HepG2 (cell line): ENCODE results near the gene CNP. TPM values are rescaled to one million over a fixed set of nuclear protein-coding genes. Genes with fewer than 3 reads are reported as not detected.
A peak's percentile ranks its signal among the peaks of the same experiment; 100 is the strongest.

Experiments used
- AKAP8 ChIP-seq: sonication (generic); formaldehyde crosslinking; IDR thresholded peaks from 2 replicates; pipeline ENCODE4 v1.5.1; 2020; ENCODE audit warnings: mild to moderate bottlenecking, missing genetic modification reagents
- DMTF1 ChIP-seq: sonication (generic); formaldehyde crosslinking; IDR thresholded peaks from 2 replicates; pipeline ENCODE4 v1.4.0; 2020; ENCODE audit warnings: mild to moderate bottlenecking, missing genetic modification reagents
- HBP1 ChIP-seq: IDR thresholded peaks from 2 replicates; pipeline ENCODE4 v1.6.1; 2016; ENCODE audit warnings: low read depth, control low read depth
- HNF4G ChIP-seq, 2 experiments: sonication (generic) in 1 of 2; formaldehyde crosslinking in 1 of 2; IDR thresholded peaks; 2 replicates each; pipeline versions ENCODE4 v1.4.0 to v1.6.1; 2011 to 2020; ENCODE audit warnings: borderline replicate concordance in 2 of 2, low read depth in 2 of 2, mild to moderate bottlenecking in 2 of 2, low read length in 1 of 2, missing genetic modification reagents in 1 of 2, moderate library complexity in 1 of 2
- NBN ChIP-seq: fragments of 450-650 bp; conservative IDR thresholded peaks from 2 replicates; pipeline ENCODE4 v1.6.1; 2017
- NR2F6 ChIP-seq, 2 experiments: IDR thresholded peaks; 2 replicates each; pipeline ENCODE4 v1.6.1; 2016; ENCODE audit warnings: antibody characterized with exemption in 1 of 2, mild to moderate bottlenecking in 1 of 2
- POGZ ChIP-seq: sonication (generic); formaldehyde crosslinking; IDR thresholded peaks from 2 replicates; pipeline ENCODE4 v1.4.0; 2020; ENCODE audit warnings: mild to moderate bottlenecking, missing genetic modification reagents
- POLR2G ChIP-seq: fragments of 200-400 bp; formaldehyde crosslinking; IDR thresholded peaks from 2 replicates; pipeline ENCODE4 v1.6.1; 2018; ENCODE audit warnings: mild to moderate bottlenecking, low read depth, low read length, moderate library complexity
- RARG ChIP-seq: sonication (generic); formaldehyde crosslinking; IDR thresholded peaks from 2 replicates; pipeline ENCODE4 v1.4.0; 2020; ENCODE audit warnings: low read depth, mild to moderate bottlenecking, missing genetic modification reagents
- TCF12 ChIP-seq, 2 experiments: fragments of 450-650 bp in 1 of 2; sonication (generic) in 1 of 2; formaldehyde crosslinking in 1 of 2; IDR thresholded peaks; 2 replicates each; pipeline versions ENCODE4 v1.6.1 to v1.8.0; 2017 to 2022; ENCODE audit warnings: antibody characterized with exemption in 1 of 2, mild to moderate bottlenecking in 1 of 2, missing genetic modification reagents in 1 of 2, moderate library complexity in 1 of 2
- ZBTB25 ChIP-seq: IDR thresholded peaks from 2 replicates; pipeline ENCODE4 v1.6.1; 2018; ENCODE audit warnings: missing genetic modification reagents
- ZBTB8A ChIP-seq: sonication (generic); formaldehyde crosslinking; IDR thresholded peaks from 2 replicates; pipeline ENCODE4 v1.4.0; 2020; ENCODE audit warnings: mild to moderate bottlenecking, low read depth, missing genetic modification reagents, borderline replicate concordance
- ZKSCAN8 ChIP-seq: IDR thresholded peaks from 2 replicates; pipeline ENCODE4 v1.6.1; 2016; ENCODE audit warnings: borderline replicate concordance, missing genetic modification reagents, missing compliant biosample characterization
- ZNF34 ChIP-seq: sonication (generic); formaldehyde crosslinking; IDR thresholded peaks from 2 replicates; pipeline ENCODE4 v1.4.0; 2020; ENCODE audit warnings: mild to moderate bottlenecking, missing genetic modification reagents, borderline replicate concordance
- ZNF431 ChIP-seq: sonication (generic); formaldehyde crosslinking; IDR thresholded peaks from 2 replicates; pipeline ENCODE4 v1.9.0; 2022; ENCODE audit warnings: missing genetic modification reagents, low read depth, mild to moderate bottlenecking, borderline replicate concordance
- ZNF512 ChIP-seq: sonication (generic); formaldehyde crosslinking; IDR thresholded peaks from 2 replicates; pipeline ENCODE4 v1.4.0; 2020; ENCODE audit warnings: mild to moderate bottlenecking, missing genetic modification reagents
- ZNF567 ChIP-seq: sonication (generic); formaldehyde crosslinking; IDR thresholded peaks from 2 replicates; pipeline ENCODE4 v1.8.1; 2023; ENCODE audit warnings: mild to moderate bottlenecking, missing genetic modification reagents, borderline replicate concordance
- ZNF598 ChIP-seq: sonication (generic); formaldehyde crosslinking; IDR thresholded peaks from 2 replicates; pipeline ENCODE4 v1.5.1; 2020; ENCODE audit warnings: mild to moderate bottlenecking, missing genetic modification reagents, borderline replicate concordance
- ZNF605 ChIP-seq: sonication (generic); formaldehyde crosslinking; IDR thresholded peaks from 2 replicates; pipeline ENCODE4 v1.8.0; 2022; ENCODE audit warnings: mild to moderate bottlenecking, missing genetic modification reagents
- polyA plus RNA-seq, 8 experiments: library from polyadenylated mRNA; depleted of rRNA in 3 of 8; stranded (reverse) in 7 of 8; unstranded in 1 of 8; fragments of >200 nt; fragmentation: Illumina TruSeq in 4 of 8; extraction: Trizol in 4 of 8; gene quantifications; 2 replicates each; pipeline versions ENCODE4 v1.2.1 to v1.2.3, GENCODE V29; 2011 to 2016; ENCODE audit warnings: low read depth in 4 of 8, missing spikeins in 1 of 8, mixed read lengths in 1 of 8; ENCODE audit not compliant: insufficient read depth in 1 of 8
- total RNA-seq, 5 experiments: library from RNA; depleted of rRNA; stranded (reverse); fragments of >200 nt; fragmentation: Illumina TruSeq; extraction: Trizol; gene quantifications; 2 replicates each; pipeline ENCODE4 v1.2.3, GENCODE V29; 2016; ENCODE audit warnings: low read depth in 1 of 5
- TF ChIP-seq, protein P1 (sequence below): IDR thresholded peaks from 2 replicates; pipeline ENCODE4 v1.6.1; 2016; ENCODE audit warnings: control low read depth

The CNP gene
- total and polyA plus RNA-seq, 2 of the 13 experiments (the other 11 are each of a cell fraction or from before 2014, with no cell fraction given): 97.2 to 161 TPM

DNA sequence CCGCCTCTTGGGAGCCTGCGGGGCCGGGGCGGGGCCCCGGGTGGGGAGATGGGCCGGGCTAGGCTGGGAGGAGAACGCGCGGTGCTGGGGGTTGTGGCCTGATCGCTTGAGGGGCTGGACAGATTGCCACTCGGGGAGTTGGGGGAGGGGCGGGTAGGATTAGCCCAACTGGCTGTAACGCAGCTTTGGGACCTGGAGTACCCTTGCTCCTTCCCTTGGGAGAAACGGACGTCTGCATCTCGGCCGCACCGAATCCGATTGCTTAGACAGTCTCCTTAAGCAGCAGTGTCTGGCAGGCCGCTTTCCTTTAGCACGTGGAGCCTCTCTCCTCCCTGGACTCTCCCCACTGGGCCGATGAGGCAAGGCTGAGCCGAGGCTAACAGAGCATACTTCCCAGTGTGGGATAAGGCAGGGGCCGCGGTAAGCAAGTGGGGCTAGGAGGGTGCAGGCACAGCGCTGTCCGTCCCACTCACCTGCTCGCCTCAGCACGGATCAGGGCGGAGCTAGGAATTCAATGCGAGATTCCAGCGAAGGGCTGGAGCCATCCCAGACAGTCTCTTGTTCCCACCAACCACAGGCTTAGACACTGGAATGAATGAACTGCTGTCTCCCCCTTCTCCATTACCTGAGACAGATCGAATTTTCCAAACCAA, 47.3 kb upstream of the CNP start (continued):
- TF ChIP-seq DMTF1 (CRISPR knock-in tag): no peak
- no peak for TF ChIP-seq NBN
- TF ChIP-seq ZNF34 (CRISPR knock-in tag): 0 out of 2 replicates have a peak, but pooled peaks have one; percentile 16
- no peak for TF ChIP-seq HNF4G (IDR thresholded peaks at IDR 0.05; ENCODE audit: borderline replicate concordance, low read depth, low read length)
- peak; percentile 62; the same call in 1 of the 2 replicates for TF ChIP-seq HNF4G (CRISPR knock-in tag; IDR thresholded peaks at IDR 0.05; ENCODE audit: borderline replicate concordance, low read depth)
- 0 out of 2 replicates have a peak, but pooled peaks have one; percentile 12 for TF ChIP-seq ZKSCAN8
- 0 out of 2 replicates have a peak, but pooled peaks have one; percentile 14 for TF ChIP-seq ZBTB8A (CRISPR knock-in tag)
- TF ChIP-seq ZNF598: peak; percentile 59; the same call in 1 of the 2 replicates
- TF ChIP-seq TCF12 (IDR thresholded peaks at IDR 0.05): no peak
- TF ChIP-seq TCF12 (CRISPR knock-in tag; IDR thresholded peaks at IDR 0.05): peak; percentile 84; the same call in 1 of the 2 replicates
- no peak for TF ChIP-seq AKAP8 (CRISPR knock-in tag)
- peak; percentile 77 for TF ChIP-seq ZNF605 (CRISPR knock-in tag)
- peak; percentile 80; the same call in 1 of the 2 replicates for TF ChIP-seq ZNF512 (CRISPR knock-in tag)
- TF ChIP-seq, protein P1, sequence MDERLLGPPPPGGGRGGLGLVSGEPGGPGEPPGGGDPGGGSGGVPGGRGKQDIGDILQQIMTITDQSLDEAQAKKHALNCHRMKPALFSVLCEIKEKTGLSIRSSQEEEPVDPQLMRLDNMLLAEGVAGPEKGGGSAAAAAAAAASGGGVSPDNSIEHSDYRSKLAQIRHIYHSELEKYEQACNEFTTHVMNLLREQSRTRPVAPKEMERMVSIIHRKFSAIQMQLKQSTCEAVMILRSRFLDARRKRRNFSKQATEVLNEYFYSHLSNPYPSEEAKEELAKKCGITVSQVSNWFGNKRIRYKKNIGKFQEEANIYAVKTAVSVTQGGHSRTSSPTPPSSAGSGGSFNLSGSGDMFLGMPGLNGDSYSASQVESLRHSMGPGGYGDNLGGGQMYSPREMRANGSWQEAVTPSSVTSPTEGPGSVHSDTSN (CRISPR knock-in tag): peak; percentile 23; the same call in 1 of the 2 replicates
- 0 out of 2 replicates have a peak, but pooled peaks have one; percentile 4 for TF ChIP-seq ZBTB25 (CRISPR knock-in tag)
- no peak for TF ChIP-seq RARG (CRISPR knock-in tag)
- peak; percentile 70 for TF ChIP-seq HBP1
- peak; percentile 19; the same call in 1 of the 2 replicates for TF ChIP-seq NR2F6 (IDR thresholded peaks at IDR 0.05)
- TF ChIP-seq NR2F6 (CRISPR knock-in tag; IDR thresholded peaks at IDR 0.05): peak; percentile 40; the same call in 1 of the 2 replicates
- TF ChIP-seq ZNF567 (CRISPR knock-in tag): peak; percentile 70; the same call in 1 of the 2 replicates
- TF ChIP-seq ZNF431: no peak; the same call in 1 of the 2 replicates
- TF ChIP-seq POGZ (CRISPR knock-in tag): peak; percentile 29
- TF ChIP-seq POLR2G: peak; percentile 46; the same call in 1 of the 2 replicates
